HG02981 (cell line): Measurements from ENCODE around the gene GDPD1.
A peak's percentile ranks its signal among the peaks of the same experiment; 100 is the strongest.
"Not testable (repeated sequence)": the region's sequence is repeated elsewhere in the genome, so short reads cannot be mapped to it uniquely, and the experiment has no call there.

ENCODE experiments used
- ATAC-seq: cut with Tn5 transposase; IDR thresholded peaks from one replicate; pipeline ENCODE4 v1.9.1; 2021; ENCODE audit warnings: mild to moderate bottlenecking, moderate library complexity; ENCODE audit not compliant: unreplicated experiment

The GDPD1 gene

DNA sequence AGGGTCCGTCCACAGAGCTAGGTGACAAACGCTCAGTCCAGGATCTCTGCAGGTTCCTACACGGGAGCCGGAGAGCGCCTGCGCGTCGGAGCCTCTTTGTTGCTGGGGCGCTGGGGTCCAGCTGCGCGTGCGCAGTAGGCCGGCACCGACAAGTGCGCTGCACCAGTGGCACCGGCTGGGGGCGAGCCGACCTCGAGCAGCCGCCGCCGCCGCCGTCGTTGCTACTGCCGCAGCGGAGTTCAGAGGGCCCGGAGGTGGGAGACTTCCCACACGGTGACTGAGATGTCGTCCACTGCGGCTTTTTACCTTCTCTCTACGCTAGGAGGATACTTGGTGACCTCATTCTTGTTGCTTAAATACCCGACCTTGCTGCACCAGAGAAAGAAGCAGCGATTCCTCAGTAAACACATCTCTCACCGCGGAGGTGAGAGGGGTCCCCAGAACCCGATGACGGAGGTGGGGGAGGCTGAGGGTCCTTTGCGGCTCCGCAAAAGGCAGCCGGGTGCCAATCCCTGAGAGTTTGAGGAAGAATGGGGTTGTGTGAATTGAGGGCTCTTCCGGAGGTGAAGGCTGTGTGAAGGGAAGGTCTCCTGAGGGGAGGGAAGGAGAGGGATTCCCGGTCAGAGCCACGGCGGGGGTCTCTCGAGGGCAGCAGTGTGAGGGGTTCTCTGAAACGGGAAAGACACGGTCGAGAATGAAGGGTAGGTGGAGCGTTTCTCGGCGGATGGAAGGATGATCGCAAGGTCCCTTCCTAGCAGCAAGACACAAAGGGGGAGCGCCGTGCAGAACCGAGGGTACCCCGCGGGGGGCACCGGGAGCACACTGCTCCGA lies at the start of gene GDPD1:
Gene GDPD1, plus strand, starts transcription at position 184 of the 831 bp plus-strand sequence. Its CDS starts 99 bp downstream, at position 283.
- ATAC-seq = peak; percentile 92

DNA sequence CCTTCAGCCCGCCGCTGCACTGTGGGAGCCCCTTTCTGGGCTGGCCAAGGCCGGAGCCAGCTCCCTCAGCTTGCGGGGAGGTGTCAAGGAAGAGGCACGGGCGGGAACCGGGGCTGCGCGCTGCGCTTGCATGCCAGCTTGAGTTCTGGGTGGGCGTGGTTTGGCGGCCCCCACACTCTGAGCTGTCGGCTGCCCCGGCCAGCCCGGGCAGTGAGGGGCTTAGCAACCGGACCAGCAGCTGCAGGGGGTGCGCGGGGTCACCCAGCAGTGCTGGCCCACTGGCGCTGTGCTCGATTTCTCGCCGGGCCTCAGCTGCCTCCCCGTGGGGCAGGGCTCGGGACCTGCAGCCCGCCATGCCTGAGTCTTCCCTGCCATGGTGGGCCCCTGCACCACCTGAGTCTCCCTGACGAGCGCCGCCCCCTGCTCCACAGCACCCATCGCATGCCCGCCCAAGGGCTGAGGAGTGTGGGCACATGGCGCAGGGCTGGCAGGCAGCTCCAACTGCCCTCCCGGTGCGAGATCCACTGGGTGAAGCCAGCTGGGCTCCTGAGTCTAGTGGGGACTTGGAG lies 47.8 kb upstream of the GDPD1 start:
- no peak for ATAC-seq

- no peak for ATAC-seq
These were observed 45.6 kb upstream of the GDPD1 start for GRCh38 chr17:59174671-59175070.

DNA sequence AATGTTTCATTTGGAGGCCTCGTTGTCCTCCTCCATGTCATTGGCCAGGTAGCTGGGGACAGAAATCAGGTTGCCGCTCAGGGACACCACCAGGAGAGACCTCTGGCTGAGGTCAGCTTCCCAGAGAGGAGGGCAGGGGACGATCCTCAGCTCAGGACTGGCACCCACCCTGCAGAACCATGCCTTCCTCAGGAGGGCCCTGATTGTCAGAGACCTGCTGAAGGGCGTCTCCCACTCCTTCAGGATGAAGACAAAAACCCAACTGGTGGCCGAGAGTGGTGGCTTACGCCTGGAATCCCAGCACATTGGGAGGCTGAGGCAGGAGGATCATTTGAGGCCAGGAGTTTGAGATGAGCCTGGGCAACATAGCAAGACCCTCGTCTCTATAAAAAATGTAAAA lies 45.2 kb upstream of the GDPD1 start:
- ATAC-seq = no peak

- no peak for ATAC-seq
These were observed 41.9 kb upstream of the GDPD1 start for GRCh38 chr17:59178266-59178985.

DNA sequence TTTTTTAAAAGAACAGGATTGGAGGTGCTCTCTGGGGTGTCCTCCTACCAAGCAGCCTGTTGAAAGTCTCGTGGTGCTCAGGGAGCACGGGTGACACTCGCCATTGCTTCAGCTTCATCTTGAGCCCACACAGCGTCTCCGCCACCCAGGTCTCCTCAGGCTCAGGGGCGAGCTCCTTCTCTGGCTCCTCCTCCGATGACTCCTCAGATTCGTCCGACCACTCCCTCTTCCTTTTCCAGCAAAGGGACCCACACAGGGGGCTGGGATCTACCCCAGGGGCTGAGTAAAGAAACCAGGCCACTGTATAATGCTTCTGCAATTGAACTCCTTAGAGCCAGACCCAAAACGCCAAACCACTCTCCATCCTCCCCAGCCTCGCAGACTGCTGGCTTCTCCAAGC lies 40.7 kb upstream of the GDPD1 start:
- not testable (repeated sequence) for ATAC-seq

DNA sequence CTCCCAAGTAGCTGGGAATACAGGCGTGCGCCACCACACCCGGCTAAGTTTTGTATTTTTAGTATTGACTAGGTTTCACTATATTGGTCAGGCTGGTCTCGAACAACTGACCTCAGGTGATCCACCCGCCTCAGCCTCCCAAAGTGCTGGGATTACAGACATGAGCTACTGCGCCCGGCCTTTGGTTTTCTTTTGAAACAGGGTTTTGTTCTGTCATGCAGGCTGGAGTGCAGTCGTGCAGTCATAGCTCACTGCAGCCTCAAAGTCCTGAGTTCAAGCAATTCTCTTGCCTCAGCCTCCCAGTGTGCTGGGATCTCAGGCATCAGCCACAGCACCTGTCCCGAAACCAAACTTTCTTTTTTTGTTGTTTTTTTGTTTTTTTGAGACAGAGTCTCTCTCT lies 39.7 kb upstream of the GDPD1 start:
- ATAC-seq = no peak

DNA sequence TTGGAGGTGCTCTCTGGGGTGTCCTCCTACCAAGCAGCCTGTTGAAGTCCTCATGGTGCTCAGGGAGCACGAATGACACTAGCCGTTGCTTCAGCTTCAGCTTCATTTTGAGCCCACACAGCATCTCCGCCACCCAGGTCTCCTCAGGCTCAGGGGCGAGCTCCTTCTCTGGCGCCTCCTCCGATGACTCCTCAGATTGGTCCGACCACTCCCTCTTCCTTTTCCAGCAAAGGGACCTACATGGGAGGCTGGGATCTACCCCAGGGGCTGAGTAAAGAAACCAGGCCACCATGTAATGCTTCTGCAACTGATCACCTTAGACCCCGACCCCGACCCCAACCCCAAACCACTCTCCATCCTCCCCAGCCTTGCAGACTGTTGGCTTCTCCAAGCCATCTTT lies 38.8 kb upstream of the GDPD1 start:
- ATAC-seq = no peak

DNA sequence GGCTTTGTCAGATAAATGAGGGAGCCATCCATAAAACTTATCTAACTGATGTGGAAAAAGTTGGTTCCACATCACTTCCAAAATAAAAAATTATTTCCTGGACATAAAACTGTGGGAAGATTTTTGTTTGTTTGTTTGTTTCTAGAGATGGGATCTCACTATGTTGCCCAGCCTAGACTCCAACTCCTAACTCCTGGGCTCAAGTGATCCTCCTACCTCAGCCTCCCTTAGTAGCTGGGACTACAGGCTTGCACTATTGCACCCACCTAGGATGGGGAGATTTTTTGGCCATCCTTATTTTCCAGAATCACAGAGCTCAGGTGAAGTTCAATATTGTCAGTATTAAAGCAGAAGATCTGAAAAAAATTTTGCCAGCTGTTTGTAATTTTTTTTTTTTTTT lies 34.3 kb upstream of the GDPD1 start:
- no peak for ATAC-seq

- no peak for ATAC-seq
These were observed 33.5 kb upstream of the GDPD1 start for GRCh38 chr17:59186850-59187249.

- no peak for ATAC-seq
These were observed 29.5 kb upstream of the GDPD1 start for GRCh38 chr17:59190806-59191205.

- ATAC-seq = no peak
These were observed 26.9 kb upstream of the GDPD1 start for GRCh38 chr17:59193336-59193862.

GRCh38 chr17:59199398-59199797 lies 20.9 kb upstream of the GDPD1 start:
- ATAC-seq = no peak

DNA sequence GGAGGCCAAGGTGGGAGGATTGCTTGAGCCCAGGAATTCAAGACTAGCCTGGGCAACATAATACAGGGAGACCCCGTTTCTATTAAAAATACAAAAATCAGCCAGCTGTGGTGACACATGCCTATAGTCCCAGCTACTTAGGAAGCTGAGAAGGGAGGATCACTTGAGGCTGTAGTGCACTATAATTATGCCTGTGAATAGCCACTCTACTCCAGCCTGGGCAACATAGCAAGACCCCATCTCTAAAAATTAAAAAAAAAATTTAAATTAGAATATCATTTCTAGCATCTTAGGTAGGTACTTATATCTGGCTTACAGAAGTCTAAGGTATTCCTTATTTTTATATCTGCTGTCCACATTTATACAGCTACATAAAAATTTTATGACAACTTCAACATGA lies 18.0 kb upstream of the GDPD1 start:
- ATAC-seq = no peak

DNA sequence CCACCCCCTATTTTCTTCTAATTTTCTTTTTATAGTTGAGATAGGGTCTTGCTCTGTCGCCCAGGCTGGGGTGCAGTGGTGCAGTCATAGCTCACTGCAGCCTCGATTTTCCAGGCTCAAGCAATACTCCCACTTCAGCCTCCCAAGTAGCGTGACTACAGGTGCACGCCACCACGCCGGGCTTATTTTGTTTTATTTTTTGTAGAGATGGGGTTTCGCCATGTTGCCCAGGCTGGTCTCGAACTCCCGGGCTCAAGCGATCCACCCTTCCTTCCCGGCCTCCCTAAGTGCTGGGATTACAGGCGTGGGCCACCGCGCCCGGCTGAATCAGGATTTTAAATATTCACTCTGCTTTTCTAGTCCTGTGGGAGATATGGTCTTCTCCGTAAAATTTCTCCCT lies 941 bp upstream of the GDPD1 start:
- ATAC-seq = no peak

- no peak for ATAC-seq
These were observed 351 bp upstream of the GDPD1 start for GRCh38 chr17:59219992-59220327.

- no peak for ATAC-seq
These were observed 992 bp downstream of the GDPD1 start for GRCh38 chr17:59221159-59221847.

DNA sequence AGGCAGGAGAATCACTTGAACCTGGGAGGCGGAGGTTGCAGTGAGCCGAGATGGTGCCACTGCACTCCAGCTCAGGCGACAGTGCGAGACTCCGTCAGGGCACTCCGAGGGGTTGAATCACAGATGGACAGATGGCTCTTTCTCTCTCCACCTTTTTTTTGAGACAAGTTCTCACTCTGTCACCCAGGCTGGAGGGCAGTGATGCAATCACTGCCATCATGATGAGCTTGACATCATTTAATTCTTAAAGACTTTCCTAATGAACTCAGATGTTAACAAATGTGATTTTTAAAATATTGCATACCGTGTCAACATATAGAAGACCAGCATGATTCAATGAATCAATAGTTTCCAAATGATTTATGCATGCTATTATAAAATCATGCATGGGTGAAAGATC lies 3.5 kb downstream of the GDPD1 start:
- no peak for ATAC-seq

GRCh38 chr17:59228588-59228987 lies 8.3 kb downstream of the GDPD1 start:
- not testable (repeated sequence) for ATAC-seq

- ATAC-seq = no peak
These were observed 10.5 kb downstream of the GDPD1 start for GRCh38 chr17:59230764-59231163.

DNA sequence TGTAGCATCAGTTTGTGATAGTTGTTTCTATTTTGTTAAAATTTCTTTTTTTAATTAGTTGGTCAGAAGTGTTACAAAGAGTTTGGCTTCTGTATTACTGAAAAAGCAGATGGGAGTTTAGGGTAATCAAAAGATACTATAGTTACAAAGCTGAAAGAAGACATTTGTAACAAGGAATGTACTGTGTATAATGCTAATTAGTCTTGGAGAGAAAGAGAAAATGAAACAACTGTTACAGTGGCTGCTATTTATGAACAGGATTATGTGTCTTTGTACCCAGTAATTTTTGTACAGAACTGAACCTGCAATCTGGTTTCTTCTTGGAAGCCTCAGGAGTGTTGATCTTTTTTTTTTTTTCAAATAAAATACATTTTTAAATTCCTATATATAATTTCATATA lies 14.3 kb downstream of the GDPD1 start:
- ATAC-seq = no peak
